GM12878 (cell line): Measurements from ENCODE around the gene PCP2. TPM values are rescaled to one million over a fixed set of nuclear protein-coding genes. Genes with fewer than 3 reads are reported as not detected.

Source experiments
- ATAC-seq: fragments of 200-7000 bp; cut with Tn5 transposase; 3 replicates; pipeline ENCODE4 v1.9.1; 2020; ENCODE audit warnings: mild to moderate bottlenecking, moderate library complexity
- BruUV-seq: library from RNA; stranded (reverse); fragments of 400-500 nt; replicated peaks from 2 replicates; lab custom pipeline; 2021; lab: Mats Ljungman, UMichigan
- CTCF ChIA-PET: fragments of 300-600 bp; sonication (Branson Sonifier 250); formaldehyde crosslinking; extraction: SDS; loops from one replicate; lab custom pipeline; 2021; ENCODE audit warnings: inconsistent platforms; lab: Yijun Ruan, JAX
- POLR2A ChIA-PET: fragments of 350-600 bp; formaldehyde crosslinking; extraction: SDS; loops from one replicate; lab custom pipeline; 2021; ENCODE audit warnings: inconsistent platforms; lab: Charles Lee
- RAD21 ChIA-PET: fragments of 300-600 bp; sonication (Branson Sonifier 250); formaldehyde crosslinking; loops from one replicate; lab custom pipeline; 2023; ENCODE audit warnings: antibody characterized with exemption; ENCODE audit not compliant: unreplicated experiment; lab: Charles Lee
- SMC1A ChIA-PET: fragments of 300-600 bp; sonication (Branson Sonifier 250); formaldehyde crosslinking; loops from one replicate; lab custom pipeline; 2023; ENCODE audit not compliant: unreplicated experiment, uncharacterized antibody; lab: Charles Lee
- DNase-seq: peaks from one replicate; pipeline ENCODE4 v3.0.0-alpha.2; 2011; ENCODE audit warnings: low read depth, low spot score
- FAIRE-seq: peaks from 3 replicates; lab custom pipeline; 2011; peaks lifted over from hg19 to GRCh38; lab: Jason Lieb, UNC
- H2AFZ ChIP-seq: 2 replicates; pipeline ENCODE4 v1.6.0; 2011; ENCODE audit warnings: low read depth, low read length, control low read depth; ENCODE audit not compliant: control insufficient read depth
- H3K27ac ChIP-seq: 2 replicates; pipeline ENCODE4 v1.5.1; 2011; ENCODE audit warnings: control low read depth; ENCODE audit not compliant: control insufficient read depth, insufficient read depth
- H3K27me3 ChIP-seq, 2 experiments: replicated peaks in 1 of 2; 2 replicates each; pipeline versions ENCODE4 v1.6.0 to v1.6.1; 2011; ENCODE audit warnings: low read length in 1 of 2; ENCODE audit not compliant: control insufficient read depth in 2 of 2, insufficient read depth in 2 of 2
- H3K36me3 ChIP-seq, 2 experiments: 2 replicates each; pipeline ENCODE4 v1.5.1; 2011; ENCODE audit warnings: low read length in 1 of 2; ENCODE audit not compliant: control insufficient read depth in 2 of 2, insufficient read depth in 2 of 2
- H3K4me1 ChIP-seq: 2 replicates; pipeline ENCODE4 v1.6.1; 2011; ENCODE audit warnings: mild to moderate bottlenecking, low read length, moderate library complexity, mixed read lengths; ENCODE audit not compliant: control insufficient read depth, insufficient read depth
- H3K4me2 ChIP-seq: 2 replicates; pipeline ENCODE4 v1.6.0; 2011; ENCODE audit warnings: control low read depth; ENCODE audit not compliant: control insufficient read depth, insufficient read depth
- H3K4me3 ChIP-seq: fragments of 200-600 bp; sonication (generic); 2 replicates; pipeline ENCODE4 v1.5.1; 2016
- H3K79me2 ChIP-seq: 2 replicates; pipeline ENCODE4 v1.6.0; 2011; ENCODE audit warnings: low read length; ENCODE audit not compliant: control insufficient read depth, insufficient read depth
- H3K9ac ChIP-seq: 2 replicates; pipeline ENCODE4 v1.8.0; 2011; ENCODE audit warnings: low read length, control low read depth, mixed read lengths; ENCODE audit not compliant: control insufficient read depth, insufficient read depth
- H3K9me3 ChIP-seq: replicated peaks from 3 replicates; pipeline ENCODE4 v1.5.1; 2011; ENCODE audit warnings: mild to moderate bottlenecking, low read length; ENCODE audit not compliant: control insufficient read depth, insufficient read depth
- H4K20me1 ChIP-seq: 2 replicates; pipeline ENCODE4 v1.6.0; 2011; ENCODE audit not compliant: control insufficient read depth, insufficient read depth
- CTCF ChIP-seq, 3 experiments: IDR thresholded peaks in 2 of 3; conservative IDR thresholded peaks in 1 of 3; 2 replicates each; pipeline ENCODE4 v1.5.1; 2011; ENCODE audit warnings: low read depth in 3 of 3, low read length in 3 of 3, mild to moderate bottlenecking in 3 of 3, control low read depth in 2 of 3, moderate library complexity in 2 of 3, inconsistent platforms in 1 of 3, mixed read lengths in 1 of 3; ENCODE audit not compliant: control insufficient read depth in 2 of 3, insufficient read depth in 1 of 3; ENCODE audit errors: extremely low read depth in 1 of 3
- YBX1 ChIP-seq: fragments of 450-650 bp; IDR thresholded peaks from 2 replicates; pipeline ENCODE4 v1.6.1; 2016; ENCODE audit warnings: antibody characterized with exemption
- WGBS: methylation state at CpG from one replicate; pipeline ENCODE4 v1.1.6; 2016; ENCODE audit warnings: low lambda C conversion rate; ENCODE audit not compliant: insufficient replicate concordance, insufficient coverage; ENCODE audit errors: missing lambda C conversion rate; 5-methylcytosine and 5-hydroxymethylcytosine counted together
- in situ Hi-C: fragments of 300-500 bp; cut with MboI; formaldehyde crosslinking; loops from 9 replicates; pipeline ENCODE4 v1.14.3; 2018; ENCODE audit warnings: mixed read lengths
- intact Hi-C: fragments of 100-400 bp; cut with micrococcal nuclease; formaldehyde crosslinking; loops from one replicate; pipeline ENCODE4 v1.14.2; 2022; ENCODE audit not compliant: unreplicated experiment
- polyA plus RNA-seq, 11 experiments: library from polyadenylated mRNA; depleted of rRNA in 4 of 11; unstranded in 6 of 11; stranded (reverse) in 5 of 11; fragments of >200 nt; fragmentation: Nextera tagmentation in 4 of 11; fragmentation: Illumina TruSeq in 1 of 11; extraction: Ambion mirVana in 4 of 11; extraction: Trizol in 1 of 11; gene quantifications; 1 replicate in 1 of 11; 2 replicates in 10 of 11; pipeline versions ENCODE4 v1.2.1 to v1.2.3, GENCODE V29; 2011 to 2016; ENCODE audit warnings: inconsistent platforms in 2 of 11, missing spikeins in 2 of 11, low read depth in 1 of 11
- total RNA-seq, 4 experiments: library from RNA; depleted of rRNA in 3 of 4; stranded (reverse); fragments of >200 nt in 3 of 4; fragmentation: Illumina TruSeq in 1 of 4; extraction: Trizol in 1 of 4; gene quantifications; 2 replicates each; pipeline versions ENCODE4 v1.2.1 to v1.2.3, GENCODE V29; 2013 to 2021
- TF ChIP-seq, protein P1 (sequence below): fragments of 450-650 bp; formaldehyde crosslinking; IDR thresholded peaks from 2 replicates; pipeline ENCODE4 v1.4.0; 2022; ENCODE audit warnings: mild to moderate bottlenecking, moderate library complexity

PCP2 gene
- total and polyA plus RNA-seq, 10 of the 15 experiments (the other 5 are each of a cell fraction or from before 2014, with no cell fraction given): 0.10 to 0.62 (median 0.31) TPM; not detected in 5

- no peaks in the 10 kb centered on the region; the same call in 2 of the 3 replicates for H3K9me3 ChIP-seq
- TF ChIP-seq YBX1 (no peak), CTCF (IDR thresholded peaks at IDR 0.05 in 2 of 3, conservative IDR thresholded peaks at IDR 0.05 in 1 of 3; ENCODE audit: control insufficient read depth in 2 of 3, extremely low read depth in 1 of 3, insufficient read depth in 1 of 3, low read depth in 3 of 3, low read length in 3 of 3) (0 out of 6 replicates have a peak, but pooled peaks of 1 of the 3 experiments have one; percentile 8)
- TF ChIP-seq, protein P1, sequence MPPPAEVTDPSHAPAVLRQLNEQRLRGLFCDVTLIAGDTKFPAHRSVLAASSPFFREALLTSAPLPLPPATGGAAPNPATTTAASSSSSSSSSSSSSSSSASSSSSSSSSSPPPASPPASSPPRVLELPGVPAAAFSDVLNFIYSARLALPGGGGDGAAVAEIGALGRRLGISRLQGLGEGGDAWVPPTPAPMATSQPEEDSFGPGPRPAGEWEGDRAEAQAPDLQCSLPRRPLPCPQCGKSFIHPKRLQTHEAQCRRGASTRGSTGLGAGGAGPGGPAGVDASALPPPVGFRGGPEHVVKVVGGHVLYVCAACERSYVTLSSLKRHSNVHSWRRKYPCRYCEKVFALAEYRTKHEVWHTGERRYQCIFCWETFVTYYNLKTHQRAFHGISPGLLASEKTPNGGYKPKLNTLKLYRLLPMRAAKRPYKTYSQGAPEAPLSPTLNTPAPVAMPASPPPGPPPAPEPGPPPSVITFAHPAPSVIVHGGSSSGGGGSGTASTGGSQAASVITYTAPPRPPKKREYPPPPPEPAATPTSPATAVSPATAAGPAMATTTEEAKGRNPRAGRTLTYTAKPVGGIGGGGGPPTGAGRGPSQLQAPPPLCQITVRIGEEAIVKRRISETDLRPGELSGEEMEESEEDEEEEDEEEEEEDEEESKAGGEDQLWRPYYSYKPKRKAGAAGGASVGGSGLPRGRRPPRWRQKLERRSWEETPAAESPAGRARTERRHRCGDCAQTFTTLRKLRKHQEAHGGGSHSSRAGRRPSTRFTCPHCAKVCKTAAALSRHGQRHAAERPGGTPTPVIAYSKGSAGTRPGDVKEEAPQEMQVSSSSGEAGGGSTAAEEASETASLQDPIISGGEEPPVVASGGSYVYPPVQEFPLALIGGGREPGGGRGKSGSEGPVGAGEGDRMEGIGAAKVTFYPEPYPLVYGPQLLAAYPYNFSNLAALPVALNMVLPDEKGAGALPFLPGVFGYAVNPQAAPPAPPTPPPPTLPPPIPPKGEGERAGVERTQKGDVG: no peak
- in situ Hi-C loops: no loop called here
- ATAC-seq: no peak
- no peak for DNase-seq
- ChIA-PET RAD21 (interaction anchor here (0.9 kb wide), 1 partner anchor 73 kb away, joined by 3 read pairs; no protein-coding TSS in a partner anchor), POLR2A (no interaction called here), CTCF (interaction anchor here (0.5 to 3.6 kb wide), 6 partner anchors 109 to 128 kb away, joined by 3 to 20 read pairs (median 6); no protein-coding TSS in a partner anchor), SMC1A (interaction anchor here (0.6 to 2.9 kb wide), 4 partner anchors 20 to 123 kb away, joined by 3 to 12 read pairs (median 7); no protein-coding TSS in a partner anchor)
- H3K27me3 ChIP-seq: peaks cover 0 to under 1% of the 10 kb centered on the region in 2 experiments; a peak in 3 of 4 replicates
- H3K4me2 ChIP-seq: no peak overlapping the region
- H3K79me2 ChIP-seq: peaks cover 21% of the 10 kb centered on the region
- H3K36me3 ChIP-seq: peaks cover 0 to 3% of the 10 kb centered on the region in 2 experiments; a peak in 2 of 4 replicates
- no peak overlapping the region for H3K27ac ChIP-seq
- no peak overlapping the region for H2AFZ ChIP-seq
- intact Hi-C loops: loop anchor here (10.0 kb wide), 1 partner anchor 293 kb away; no protein-coding TSS in a partner anchor
- no peak for FAIRE-seq
- BruUV-seq: no TSS peak
- H3K4me1 ChIP-seq: peaks cover 44% of the 10 kb centered on the region
- H3K9ac ChIP-seq: no peak overlapping the region
- 14% methylated on average over 12 of the region's 12 CpGs for WGBS
- H4K20me1 ChIP-seq: no peaks in the 10 kb centered on the region
- H3K4me3 ChIP-seq: no peak overlapping the region
Measured at GRCh38 chr19:7677669-7678311, 44.3 kb upstream of the PCP2 start.
